Body of pancreas (tissue), 4 donors: Measurements from ENCODE around the gene MINDY3.

Experiments
- POLR2A ChIP-seq, 3 donors: fragments of 450-650 bp; IDR thresholded peaks; one replicate each; pipeline ENCODE4 v1.6.1; 2016; ENCODE audit warnings: antibody characterized with exemption in 3 of 3, mild to moderate bottlenecking in 2 of 3
- TF ChIP-seq, protein P1 (sequence below), 7 experiments: fragments of 450-650 bp in 4 of 7; fragments of 200-600 bp in 3 of 7; sonication (generic) in 3 of 7; IDR thresholded peaks; one replicate each; pipeline ENCODE4 v1.5.1; 2016 to 2019; ENCODE audit warnings: antibody characterized with exemption in 7 of 7

DNA sequence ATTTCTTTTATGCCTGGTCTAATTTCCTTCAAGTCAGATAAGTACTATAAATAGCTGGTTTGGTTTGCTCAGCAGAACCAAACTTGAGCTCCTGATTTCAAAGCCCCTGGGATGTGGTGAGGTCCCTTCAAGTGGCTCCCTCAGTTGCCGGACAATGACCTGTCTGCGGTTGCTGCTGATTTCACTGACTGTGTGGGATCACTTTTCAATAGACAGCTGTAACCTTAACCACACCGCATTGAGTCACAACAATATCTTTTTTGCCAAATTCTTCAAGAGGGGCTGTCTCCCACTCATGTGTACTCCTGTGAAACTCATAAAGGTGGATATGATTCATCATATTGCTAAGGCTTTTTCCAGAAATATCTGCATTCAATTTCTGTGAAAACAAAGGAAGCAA, 117.5 kb downstream of the MINDY3 start:
- TF ChIP-seq, protein P1, sequence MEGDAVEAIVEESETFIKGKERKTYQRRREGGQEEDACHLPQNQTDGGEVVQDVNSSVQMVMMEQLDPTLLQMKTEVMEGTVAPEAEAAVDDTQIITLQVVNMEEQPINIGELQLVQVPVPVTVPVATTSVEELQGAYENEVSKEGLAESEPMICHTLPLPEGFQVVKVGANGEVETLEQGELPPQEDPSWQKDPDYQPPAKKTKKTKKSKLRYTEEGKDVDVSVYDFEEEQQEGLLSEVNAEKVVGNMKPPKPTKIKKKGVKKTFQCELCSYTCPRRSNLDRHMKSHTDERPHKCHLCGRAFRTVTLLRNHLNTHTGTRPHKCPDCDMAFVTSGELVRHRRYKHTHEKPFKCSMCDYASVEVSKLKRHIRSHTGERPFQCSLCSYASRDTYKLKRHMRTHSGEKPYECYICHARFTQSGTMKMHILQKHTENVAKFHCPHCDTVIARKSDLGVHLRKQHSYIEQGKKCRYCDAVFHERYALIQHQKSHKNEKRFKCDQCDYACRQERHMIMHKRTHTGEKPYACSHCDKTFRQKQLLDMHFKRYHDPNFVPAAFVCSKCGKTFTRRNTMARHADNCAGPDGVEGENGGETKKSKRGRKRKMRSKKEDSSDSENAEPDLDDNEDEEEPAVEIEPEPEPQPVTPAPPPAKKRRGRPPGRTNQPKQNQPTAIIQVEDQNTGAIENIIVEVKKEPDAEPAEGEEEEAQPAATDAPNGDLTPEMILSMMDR (IDR thresholded peaks at IDR 0.05): no peak
- TF ChIP-seq POLR2A (IDR thresholded peaks at IDR 0.05): no peak
